Activated CD4-positive, alpha-beta T cell treated with anti-CD3 and anti-CD28 coated beads, Interleukin-2, amount 50 U/mL, for 16 hours (primary cell): ENCODE results near the gene MOB3B.

ENCODE experiments used
- DNase-seq: peaks from one replicate; pipeline ENCODE4 v3.0.0-alpha.2; 2020

MOB3B gene

GRCh38 chr9:27529316-27530278, at the start of gene MOB3B:
TSS of gene MOB3B (minus strand) at chr9:27529814. CDS start at chr9:27455550, 74,264 bp downstream.
- DNase-seq = peak; percentile 74

GRCh38 chr9:27573634-27574590, 44.3 kb upstream of the MOB3B start:
- peak; percentile 98 for DNase-seq

- peak; percentile 85 for DNase-seq
Observed at GRCh38 chr9:27572918-27573633, 43.5 kb upstream of the MOB3B start, which contains the start of gene C9orf72. TSS of gene C9orf72 (minus strand) at chr9:27573481. CDS start at chr9:27567120, 6,361 bp downstream.

GRCh38 chr9:27572566-27572917, 42.9 kb upstream of the MOB3B start:
- DNase-seq = peak; percentile 77

GRCh38 chr9:27572061-27572460, 42.4 kb upstream of the MOB3B start:
- no peak for DNase-seq

GRCh38 chr9:27571011-27571410, 41.4 kb upstream of the MOB3B start:
- DNase-seq = no peak

- no peak for DNase-seq
Observed at GRCh38 chr9:27569406-27569805, 39.8 kb upstream of the MOB3B start.

GRCh38 chr9:27566118-27566517, 36.5 kb upstream of the MOB3B start:
- no peak for DNase-seq

GRCh38 chr9:27565696-27566095, 36.1 kb upstream of the MOB3B start:
- DNase-seq = no peak

GRCh38 chr9:27564670-27565069, 35.1 kb upstream of the MOB3B start:
- DNase-seq = no peak

- no peak for DNase-seq
Observed at GRCh38 chr9:27563738-27564430, 34.3 kb upstream of the MOB3B start.

- DNase-seq = peak; percentile 41
Observed at GRCh38 chr9:27561685-27562084, 32.1 kb upstream of the MOB3B start.

GRCh38 chr9:27560457-27560856, 30.8 kb upstream of the MOB3B start:
- DNase-seq = no peak

GRCh38 chr9:27558307-27558706, 28.7 kb upstream of the MOB3B start:
- no peak for DNase-seq

GRCh38 chr9:27556470-27556869, 26.9 kb upstream of the MOB3B start:
- DNase-seq = no peak

- DNase-seq = no peak
Observed at GRCh38 chr9:27554712-27555111, 25.1 kb upstream of the MOB3B start.

GRCh38 chr9:27549196-27549755, 19.7 kb upstream of the MOB3B start:
- DNase-seq = no peak

GRCh38 chr9:27548055-27548741, 18.6 kb upstream of the MOB3B start:
- peak; percentile 14 for DNase-seq

- DNase-seq = no peak
Observed at GRCh38 chr9:27545471-27545870, 15.9 kb upstream of the MOB3B start.

GRCh38 chr9:27542508-27542907, 12.9 kb upstream of the MOB3B start:
- no peak for DNase-seq

- DNase-seq = no peak
Observed at GRCh38 chr9:27541740-27542139, 12.1 kb upstream of the MOB3B start.
